Putamen (tissue), 1 donor: ENCODE measurements around the gene EVA1C.
"Not testable (repeated sequence)": the region's sequence is repeated elsewhere in the genome, so short reads cannot be mapped to it uniquely, and the experiment has no call there.

Experiments used
- DNase-seq: peaks from one replicate; pipeline ENCODE4 v3.0.0-alpha.2; 2016; ENCODE audit warnings: low spot score

Gene EVA1C

GRCh38 chr21:32530809-32531208, 118.3 kb downstream of the EVA1C start:
- not testable (repeated sequence) for DNase-seq

- DNase-seq: not testable (repeated sequence)
These were observed 119.1 kb downstream of the EVA1C start for GRCh38 chr21:32531561-32531960.

- no peak for DNase-seq
These were observed 120.1 kb downstream of the EVA1C start for GRCh38 chr21:32532636-32533035.

GRCh38 chr21:32533053-32533452, 120.5 kb downstream of the EVA1C start:
- DNase-seq: no peak

- DNase-seq: no peak
These were observed 121.1 kb downstream of the EVA1C start for GRCh38 chr21:32533611-32534010.

GRCh38 chr21:32534113-32534512, 121.6 kb downstream of the EVA1C start:
- no peak for DNase-seq

GRCh38 chr21:32535612-32536011, 123.1 kb downstream of the EVA1C start:
- no peak for DNase-seq

GRCh38 chr21:32537569-32537881, 125.0 kb downstream of the EVA1C start:
- DNase-seq: no peak

- DNase-seq: no peak
These were observed 125.8 kb downstream of the EVA1C start for GRCh38 chr21:32538147-32538792.

GRCh38 chr21:32539378-32539777, 126.9 kb downstream of the EVA1C start:
- no peak for DNase-seq

- DNase-seq: not testable (repeated sequence)
These were observed 130.6 kb downstream of the EVA1C start for GRCh38 chr21:32543056-32543455.

- no peak for DNase-seq
These were observed 131.5 kb downstream of the EVA1C start for GRCh38 chr21:32543975-32544374.

GRCh38 chr21:32544697-32545096, 132.2 kb downstream of the EVA1C start:
- no peak for DNase-seq

GRCh38 chr21:32545948-32546441, 133.5 kb downstream of the EVA1C start:
- DNase-seq: no peak

GRCh38 chr21:32547018-32547417, 134.5 kb downstream of the EVA1C start:
- DNase-seq: no peak

GRCh38 chr21:32548978-32549377, 136.5 kb downstream of the EVA1C start:
- DNase-seq: no peak

- DNase-seq: no peak
These were observed 136.9 kb downstream of the EVA1C start for GRCh38 chr21:32549440-32549839.

GRCh38 chr21:32549886-32550285, 137.4 kb downstream of the EVA1C start:
- no peak for DNase-seq

- DNase-seq: no peak
These were observed 142.5 kb downstream of the EVA1C start for GRCh38 chr21:32554832-32555638.

- DNase-seq: no peak
These were observed 145.6 kb downstream of the EVA1C start for GRCh38 chr21:32558106-32558505.

- DNase-seq: no peak
These were observed 146.6 kb downstream of the EVA1C start for GRCh38 chr21:32559006-32559610.

- no peak for DNase-seq
These were observed 148.4 kb downstream of the EVA1C start for GRCh38 chr21:32560896-32561295.

GRCh38 chr21:32561476-32561875, 149.0 kb downstream of the EVA1C start:
- not testable (repeated sequence) for DNase-seq
